HepG2 (cell line): Measurements from ENCODE around the gene S100A11. TPM values are rescaled to one million over a fixed set of nuclear protein-coding genes. Genes with fewer than 3 reads are reported as not detected.

Source experiments
- ATAC-seq: fragments of 200-7000 bp; cut with Tn5 transposase; 3 replicates; pipeline ENCODE4 v1.9.1; 2020; ENCODE audit warnings: mild to moderate bottlenecking, moderate library complexity
- BruUV-seq: library from RNA; stranded (reverse); fragments of 400-500 nt; replicated peaks from 2 replicates; lab custom pipeline; 2021; lab: Mats Ljungman, UMichigan
- CTCF ChIA-PET: fragments of 300-600 bp; formaldehyde crosslinking; extraction: SDS; loops from one replicate; lab custom pipeline; 2021; ENCODE audit warnings: low total read pairs, inconsistent platforms, low intra/inter-chr PET ratio; lab: Yijun Ruan, JAX
- POLR2A ChIA-PET: fragments of 350-600 bp; sonication (Branson Sonifier 250); formaldehyde crosslinking; loops from one replicate; lab custom pipeline; 2020; ENCODE audit warnings: antibody characterized with exemption, inconsistent platforms; lab: Yijun Ruan, JAX
- DNase-seq: peaks from one replicate; pipeline ENCODE4 v3.0.0-alpha.2; 2015; ENCODE audit warnings: low spot score
- FAIRE-seq: peaks from 3 replicates; lab custom pipeline; 2011; peaks lifted over from hg19 to GRCh38; lab: Jason Lieb, UNC
- H2AFZ ChIP-seq: one replicate; pipeline ENCODE4 v1.6.1; 2011; ENCODE audit warnings: low read length, inconsistent platforms
- H3K27ac ChIP-seq: fragments of 300-600 bp; 3 replicates; pipeline ENCODE4 v1.8.0; 2011; ENCODE audit warnings: mixed run types, mild to moderate bottlenecking, mixed read lengths, low read length, inconsistent platforms; ENCODE audit not compliant: insufficient read depth; ENCODE audit errors: extremely low read length
- H3K27me3 ChIP-seq, 2 experiments: fragments of 200-600 bp in 1 of 2; 2 replicates in 1 of 2; 3 replicates in 1 of 2; pipeline versions ENCODE4 v1.6.0 to v1.8.0; 2011; ENCODE audit warnings: low read length in 2 of 2, mild to moderate bottlenecking in 2 of 2, moderate library complexity in 2 of 2, inconsistent platforms in 1 of 2; ENCODE audit not compliant: insufficient read depth in 2 of 2, control insufficient read depth in 1 of 2
- H3K36me3 ChIP-seq, 2 experiments: fragments of 200-600 bp in 1 of 2; replicated peaks in 1 of 2; 2 replicates in 1 of 2; 3 replicates in 1 of 2; pipeline versions ENCODE4 v1.5.1 to v1.8.0; 2011; ENCODE audit warnings: low read length in 2 of 2, inconsistent platforms in 1 of 2; ENCODE audit not compliant: insufficient read depth in 2 of 2, control insufficient read depth in 1 of 2
- H3K4me1 ChIP-seq: 2 replicates; pipeline ENCODE4 v1.5.1; 2012; ENCODE audit warnings: low read length, inconsistent platforms; ENCODE audit not compliant: insufficient read depth
- H3K4me2 ChIP-seq: 2 replicates; pipeline ENCODE4 v1.6.0; 2011; ENCODE audit warnings: low read depth, low read length, inconsistent platforms
- H3K4me3 ChIP-seq, 3 experiments: fragments of 200-600 bp in 1 of 3; sonication (generic), shearing (Covaris generic) in 1 of 3; replicated peaks in 1 of 3; 2 replicates each; pipeline ENCODE4 v1.5.1; 2011 to 2016; ENCODE audit warnings: low read length in 3 of 3, inconsistent platforms in 2 of 3, low read depth in 2 of 3, mild to moderate bottlenecking in 2 of 3, control low read depth in 1 of 3, mixed read lengths in 1 of 3; ENCODE audit not compliant: insufficient read depth in 1 of 3
- H3K79me2 ChIP-seq: one replicate; pipeline ENCODE4 v1.6.1; 2011; ENCODE audit warnings: low read length, inconsistent platforms; ENCODE audit not compliant: insufficient read depth
- H3K9ac ChIP-seq: 2 replicates; pipeline ENCODE4 v1.6.0; 2011; ENCODE audit warnings: mild to moderate bottlenecking, low read depth, low read length, inconsistent platforms; ENCODE audit not compliant: insufficient read depth
- H3K9me3 ChIP-seq: 2 replicates; pipeline ENCODE4 v1.5.1; 2012; ENCODE audit warnings: mild to moderate bottlenecking, low read length
- H4K20me1 ChIP-seq: 2 replicates; pipeline ENCODE4 v1.6.0; 2011; ENCODE audit warnings: inconsistent platforms, mild to moderate bottlenecking, low read length, moderate library complexity; ENCODE audit not compliant: insufficient read depth
- HNRNPL ChIP-seq: fragments of 200-400 bp; formaldehyde crosslinking; IDR thresholded peaks from 2 replicates; pipeline ENCODE4 v1.6.1; 2017; ENCODE audit warnings: mild to moderate bottlenecking, low read depth, low read length
- KLF16 ChIP-seq, 2 experiments: sonication (generic) in 1 of 2; formaldehyde crosslinking in 1 of 2; IDR thresholded peaks; 2 replicates each; pipeline versions ENCODE4 v1.6.1 to v1.8.0; 2016 to 2023; ENCODE audit warnings: missing genetic modification reagents in 2 of 2, missing compliant biosample characterization in 1 of 2
- MEF2D ChIP-seq: sonication (generic); formaldehyde crosslinking; IDR thresholded peaks from 2 replicates; pipeline ENCODE4 v1.5.1; 2020; ENCODE audit warnings: mild to moderate bottlenecking, missing genetic modification reagents
- POLR2A ChIP-seq, 2 experiments: IDR thresholded peaks; 2 replicates each; pipeline ENCODE4 v1.6.1; 2011; ENCODE audit warnings: low read depth in 2 of 2, low read length in 2 of 2, mild to moderate bottlenecking in 1 of 2, moderate library complexity in 1 of 2; ENCODE audit not compliant: insufficient read depth in 1 of 2
- ZFX ChIP-seq: sonication (generic); formaldehyde crosslinking; IDR thresholded peaks from 2 replicates; pipeline ENCODE4 v1.4.0; 2020; ENCODE audit warnings: mild to moderate bottlenecking, low read depth, missing genetic modification reagents, moderate library complexity
- ZNF382 ChIP-seq: sonication (generic); formaldehyde crosslinking; IDR thresholded peaks from 2 replicates; pipeline ENCODE4 v1.5.0; 2020; ENCODE audit warnings: missing genetic modification reagents, mild to moderate bottlenecking, borderline replicate concordance
- ZNF652 ChIP-seq: IDR thresholded peaks from 2 replicates; pipeline ENCODE4 v1.6.1; 2016; ENCODE audit warnings: low read depth, borderline replicate concordance
- ZNF891 ChIP-seq: sonication (generic); formaldehyde crosslinking; IDR thresholded peaks from 2 replicates; pipeline ENCODE4 v1.5.0; 2020; ENCODE audit warnings: mild to moderate bottlenecking, missing genetic modification reagents
- WGBS: methylation state at CpG from one replicate; pipeline ENCODE4 v1.1.6; 2017; ENCODE audit warnings: low lambda C conversion rate; 5-methylcytosine and 5-hydroxymethylcytosine counted together
- in situ Hi-C: cut with HindIII; loops from 2 replicates; pipeline ENCODE4 v1.10.0; 2017; ENCODE audit warnings: low pct_unique_long_range_greater_than_20kb; ENCODE audit not compliant: extremely low pct_ligation_motif_present
- intact Hi-C: fragments of 100-400 bp; cut with micrococcal nuclease; formaldehyde crosslinking; loops from one replicate; pipeline ENCODE4 v1.10.0; 2022; ENCODE audit not compliant: unreplicated experiment
- polyA plus RNA-seq, 8 experiments: library from polyadenylated mRNA; depleted of rRNA in 3 of 8; stranded (reverse) in 7 of 8; unstranded in 1 of 8; fragments of >200 nt; fragmentation: Illumina TruSeq in 4 of 8; extraction: Trizol in 4 of 8; gene quantifications; 2 replicates each; pipeline versions ENCODE4 v1.2.1 to v1.2.3, GENCODE V29; 2011 to 2016; ENCODE audit warnings: low read depth in 4 of 8, missing spikeins in 1 of 8, mixed read lengths in 1 of 8; ENCODE audit not compliant: insufficient read depth in 1 of 8
- total RNA-seq, 5 experiments: library from RNA; depleted of rRNA; stranded (reverse); fragments of >200 nt; fragmentation: Illumina TruSeq; extraction: Trizol; gene quantifications; 2 replicates each; pipeline ENCODE4 v1.2.3, GENCODE V29; 2016; ENCODE audit warnings: low read depth in 1 of 5
- TF ChIP-seq, protein P1 (sequence below): IDR thresholded peaks from 2 replicates; pipeline ENCODE4 v1.6.1; 2016

Gene S100A11
- total and polyA plus RNA-seq, 2 of the 13 experiments (the other 11 are each of a cell fraction or from before 2014, with no cell fraction given) = 6.6 to 34.4 TPM

- Histone ChIP-seq H3K4me1 (peaks cover 17% of the 10 kb centered on the region), H3K4me2 (peak overlapping the region; percentile 80), H4K20me1 (no peaks in the 10 kb centered on the region), H3K79me2 (no peaks in the 10 kb centered on the region), H3K27me3 (peaks cover 4 to 10% of the 10 kb centered on the region in 2 experiments; a peak in 4 of 5 replicates), H3K27ac (peak overlapping the region; percentile 67), H3K36me3 (no peaks in the 10 kb centered on the region), H3K4me3 (peak overlapping the region; percentile 41 to 60 (median 47); a peak in 5 of 6 replicates), H2AFZ (no peak overlapping the region), H3K9me3 (no peaks in the 10 kb centered on the region), H3K9ac (peak overlapping the region; percentile 69)
- ATAC-seq (peak; percentile 47), FAIRE-seq (no peak), DNase-seq (peak; percentile 61)
- TF ChIP-seq ZFX (CRISPR knock-in tag) (no peak), ZNF652 (CRISPR knock-in tag) (peak; percentile 69; the same call in 1 of the 2 replicates), MEF2D (CRISPR knock-in tag) (no peak), KLF16 (CRISPR knock-in tag; IDR thresholded peaks at IDR 0.05) (peak in 1 of 2 experiments; percentile 7; a peak in 1 of 4 replicates), ZNF382 (CRISPR knock-in tag) (no peak), POLR2A (IDR thresholded peaks at IDR 0.05; ENCODE audit: insufficient read depth in 1 of 2, low read depth in 2 of 2, low read length in 2 of 2) (peak in 1 of 2 experiments; percentile 5; a peak in 1 of 4 replicates), HNRNPL (peak; percentile 78; the same call in 1 of the 2 replicates), ZNF891 (CRISPR knock-in tag) (0 out of 2 replicates have a peak, but pooled peaks have one; percentile 7)
- TF ChIP-seq, protein P1, sequence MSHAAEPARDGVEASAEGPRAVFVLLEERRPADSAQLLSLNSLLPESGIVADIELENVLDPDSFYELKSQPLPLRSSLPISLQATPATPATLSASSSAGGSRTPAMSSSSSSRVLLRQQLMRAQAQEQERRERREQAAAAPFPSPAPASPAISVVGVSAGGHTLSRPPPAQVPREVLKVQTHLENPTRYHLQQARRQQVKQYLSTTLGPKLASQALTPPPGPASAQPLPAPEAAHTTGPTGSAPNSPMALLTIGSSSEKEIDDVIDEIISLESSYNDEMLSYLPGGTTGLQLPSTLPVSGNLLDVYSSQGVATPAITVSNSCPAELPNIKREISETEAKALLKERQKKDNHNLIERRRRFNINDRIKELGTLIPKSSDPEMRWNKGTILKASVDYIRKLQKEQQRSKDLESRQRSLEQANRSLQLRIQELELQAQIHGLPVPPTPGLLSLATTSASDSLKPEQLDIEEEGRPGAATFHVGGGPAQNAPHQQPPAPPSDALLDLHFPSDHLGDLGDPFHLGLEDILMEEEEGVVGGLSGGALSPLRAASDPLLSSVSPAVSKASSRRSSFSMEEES (CRISPR knock-in tag) = 0 out of 2 replicates have a peak, but pooled peaks have one; percentile 10
- CTCF ChIA-PET = no interaction called here
- 15% methylated on average over 5 of the region's 6 CpGs for WGBS
- intact Hi-C loops (no loop called here), in situ Hi-C loops (no loop called here)
- POLR2A ChIA-PET = interaction anchor here (0.6 to 3.6 kb wide), 4 partner anchors 13 to 47 kb away, joined by 3 to 30 read pairs (median 4); partner anchors contain the start of gene S100A11
- BruUV-seq = TSS peak; percentile 91
These were observed 11.7 kb upstream of the S100A11 start for GRCh38 chr1:152048416-152049009.
